ENCODE results near the gene LRCH1.

Gene LRCH1

DNA sequence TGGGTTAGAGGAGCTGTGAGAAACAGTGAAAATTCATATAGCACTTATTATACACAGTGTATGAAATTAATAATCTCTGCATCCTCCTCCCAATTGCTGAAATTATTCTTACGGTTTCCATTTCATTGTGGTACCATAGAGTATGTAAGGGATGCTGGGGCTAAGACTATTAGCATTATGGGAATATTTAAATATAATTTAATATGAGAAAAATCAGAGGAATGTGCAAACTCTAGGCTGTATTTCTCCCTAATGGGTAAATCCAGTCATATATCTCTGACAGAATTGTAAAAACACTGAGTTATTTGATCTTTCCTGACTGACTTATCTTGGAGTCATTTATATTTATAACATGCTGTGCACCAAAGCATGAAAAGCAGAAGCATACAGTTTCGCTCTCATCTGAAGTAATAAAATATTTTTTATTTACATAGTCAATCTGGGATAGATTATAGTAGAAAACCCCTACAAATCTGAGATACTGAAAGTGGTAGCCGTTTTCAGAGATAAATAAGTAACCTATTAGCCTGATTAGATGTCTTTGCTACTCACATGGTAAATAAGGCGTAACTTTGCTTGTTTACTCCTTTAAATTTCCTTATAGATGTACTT, 34.9 kb downstream of the LRCH1 start:
- TF ChIP-seq, protein P1, sequence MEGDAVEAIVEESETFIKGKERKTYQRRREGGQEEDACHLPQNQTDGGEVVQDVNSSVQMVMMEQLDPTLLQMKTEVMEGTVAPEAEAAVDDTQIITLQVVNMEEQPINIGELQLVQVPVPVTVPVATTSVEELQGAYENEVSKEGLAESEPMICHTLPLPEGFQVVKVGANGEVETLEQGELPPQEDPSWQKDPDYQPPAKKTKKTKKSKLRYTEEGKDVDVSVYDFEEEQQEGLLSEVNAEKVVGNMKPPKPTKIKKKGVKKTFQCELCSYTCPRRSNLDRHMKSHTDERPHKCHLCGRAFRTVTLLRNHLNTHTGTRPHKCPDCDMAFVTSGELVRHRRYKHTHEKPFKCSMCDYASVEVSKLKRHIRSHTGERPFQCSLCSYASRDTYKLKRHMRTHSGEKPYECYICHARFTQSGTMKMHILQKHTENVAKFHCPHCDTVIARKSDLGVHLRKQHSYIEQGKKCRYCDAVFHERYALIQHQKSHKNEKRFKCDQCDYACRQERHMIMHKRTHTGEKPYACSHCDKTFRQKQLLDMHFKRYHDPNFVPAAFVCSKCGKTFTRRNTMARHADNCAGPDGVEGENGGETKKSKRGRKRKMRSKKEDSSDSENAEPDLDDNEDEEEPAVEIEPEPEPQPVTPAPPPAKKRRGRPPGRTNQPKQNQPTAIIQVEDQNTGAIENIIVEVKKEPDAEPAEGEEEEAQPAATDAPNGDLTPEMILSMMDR (IDR thresholded peaks at IDR 0.05; ENCODE audit: low read depth, low read length, missing control alignments), result no peak
- H3K36me3 ChIP-seq (replicated peaks), result no peaks in the 10 kb centered on the region
- in situ Hi-C loops (cut with HindIII; ENCODE audit: low pct_ligation_motif_present, low sequenced_read_pairs), result no loop called here
- H3K27ac ChIP-seq, result no peak overlapping the region
- no peak for DNase-seq
- no peaks in the 10 kb centered on the region for H3K27me3 ChIP-seq (replicated peaks)
- no peak overlapping the region for H3K4me3 ChIP-seq (ENCODE audit: low read depth, low read length)

DNA sequence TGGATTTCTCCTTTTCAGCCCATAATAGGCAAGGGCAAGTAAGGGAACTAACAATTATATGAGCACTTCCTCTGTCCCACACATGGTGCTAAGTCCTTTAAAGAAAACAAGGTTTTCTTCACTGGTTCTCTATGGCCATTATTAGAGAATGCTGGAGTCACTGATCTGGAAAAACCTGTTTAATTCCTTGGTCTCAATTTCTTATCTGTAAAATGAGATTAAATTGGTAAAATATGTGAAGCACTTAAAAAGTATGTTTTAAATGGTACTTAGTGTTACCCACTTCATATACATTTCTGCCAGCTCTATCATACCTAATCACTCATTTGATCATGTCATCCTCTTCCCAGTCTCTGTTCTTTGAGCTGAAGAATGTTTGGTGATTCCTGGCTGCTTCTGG, 39.4 kb downstream of the LRCH1 start:
- H3K27ac ChIP-seq, result no peak overlapping the region
- H3K4me3 ChIP-seq (ENCODE audit: low read depth, low read length), result no peak overlapping the region
- no peaks in the 10 kb centered on the region for H3K36me3 ChIP-seq (replicated peaks)
- no peak for DNase-seq
- in situ Hi-C loops (cut with HindIII; ENCODE audit: low pct_ligation_motif_present, low sequenced_read_pairs), result no loop called here
- H3K27me3 ChIP-seq (replicated peaks), result no peaks in the 10 kb centered on the region
- TF ChIP-seq, protein P1 (IDR thresholded peaks at IDR 0.05; ENCODE audit: low read depth, low read length, missing control alignments), result no peak

DNA sequence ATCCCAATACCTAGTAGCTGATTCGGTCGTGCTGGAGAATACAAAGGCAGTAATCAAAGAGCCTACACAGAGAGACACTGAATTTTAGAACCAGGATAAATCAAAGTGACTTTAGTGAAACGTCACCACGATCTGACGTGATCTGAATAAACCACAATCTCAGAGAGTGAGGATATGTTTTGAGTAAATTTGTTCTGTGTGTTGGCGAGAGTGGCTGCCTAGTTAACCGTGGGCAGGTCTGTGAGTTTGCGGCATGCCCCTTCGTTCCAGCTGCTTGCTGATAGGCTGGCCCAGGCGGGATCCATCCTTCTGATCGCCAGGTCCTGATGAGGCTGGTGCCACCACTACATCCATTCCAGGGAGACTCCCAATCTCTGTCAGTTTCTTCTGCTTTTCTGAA, 40.4 kb downstream of the LRCH1 start:
- DNase-seq, result no peak
- H3K27ac ChIP-seq, result no peak overlapping the region
- in situ Hi-C loops (cut with HindIII; ENCODE audit: low pct_ligation_motif_present, low sequenced_read_pairs), result no loop called here

DNA sequence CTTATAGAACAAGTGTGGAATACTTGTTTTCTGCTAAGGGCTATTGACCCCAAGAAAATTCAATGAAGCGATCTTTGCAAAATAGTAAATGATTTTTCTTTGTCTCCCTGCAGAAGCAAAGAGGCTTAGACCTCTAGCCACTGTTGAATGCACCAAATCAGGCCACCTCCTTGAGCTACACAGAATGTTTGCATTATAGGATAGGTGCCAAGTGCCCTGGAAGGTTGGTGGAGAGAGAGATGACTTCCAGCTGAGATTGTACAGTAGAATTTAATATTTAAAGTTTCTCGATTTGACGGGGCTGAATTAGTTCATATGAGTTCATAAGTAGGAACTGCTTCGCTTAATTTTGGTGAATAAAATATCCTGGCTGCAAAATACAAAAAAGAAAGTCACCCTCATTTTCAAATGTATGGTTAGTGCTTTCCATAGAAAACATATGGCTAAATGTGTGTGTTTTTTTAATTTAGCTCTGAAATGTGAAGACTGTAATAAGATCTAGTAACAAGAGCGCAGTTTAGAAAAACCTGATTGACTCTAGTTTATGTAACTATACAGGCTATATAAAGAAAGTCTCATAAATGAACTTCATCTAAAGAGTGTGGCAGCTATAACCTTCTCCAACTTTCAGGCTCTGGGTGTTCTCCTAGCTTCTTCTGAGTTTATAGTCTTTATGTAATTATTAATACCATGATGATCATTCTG, 41.6 kb downstream of the LRCH1 start:
- no peaks in the 10 kb centered on the region for H3K36me3 ChIP-seq (replicated peaks)
- in situ Hi-C loops (cut with HindIII; ENCODE audit: low pct_ligation_motif_present, low sequenced_read_pairs), result no loop called here
- H3K27ac ChIP-seq, result no peak overlapping the region
- TF ChIP-seq, protein P1 (IDR thresholded peaks at IDR 0.05; ENCODE audit: low read depth, low read length, missing control alignments), result no peak
- H3K27me3 ChIP-seq (replicated peaks), result no peaks in the 10 kb centered on the region
- DNase-seq, result no peak
- H3K4me3 ChIP-seq (ENCODE audit: low read depth, low read length), result no peak overlapping the region

More for the DNA sequence above, 40.4 kb downstream of the LRCH1 start:
- no peaks in the 10 kb centered on the region for H3K36me3 ChIP-seq (replicated peaks)
- H3K4me3 ChIP-seq (ENCODE audit: low read depth, low read length), result no peak overlapping the region
- H3K27me3 ChIP-seq (replicated peaks), result no peaks in the 10 kb centered on the region
- TF ChIP-seq, protein P1 (IDR thresholded peaks at IDR 0.05; ENCODE audit: low read depth, low read length, missing control alignments), result no peak

DNA sequence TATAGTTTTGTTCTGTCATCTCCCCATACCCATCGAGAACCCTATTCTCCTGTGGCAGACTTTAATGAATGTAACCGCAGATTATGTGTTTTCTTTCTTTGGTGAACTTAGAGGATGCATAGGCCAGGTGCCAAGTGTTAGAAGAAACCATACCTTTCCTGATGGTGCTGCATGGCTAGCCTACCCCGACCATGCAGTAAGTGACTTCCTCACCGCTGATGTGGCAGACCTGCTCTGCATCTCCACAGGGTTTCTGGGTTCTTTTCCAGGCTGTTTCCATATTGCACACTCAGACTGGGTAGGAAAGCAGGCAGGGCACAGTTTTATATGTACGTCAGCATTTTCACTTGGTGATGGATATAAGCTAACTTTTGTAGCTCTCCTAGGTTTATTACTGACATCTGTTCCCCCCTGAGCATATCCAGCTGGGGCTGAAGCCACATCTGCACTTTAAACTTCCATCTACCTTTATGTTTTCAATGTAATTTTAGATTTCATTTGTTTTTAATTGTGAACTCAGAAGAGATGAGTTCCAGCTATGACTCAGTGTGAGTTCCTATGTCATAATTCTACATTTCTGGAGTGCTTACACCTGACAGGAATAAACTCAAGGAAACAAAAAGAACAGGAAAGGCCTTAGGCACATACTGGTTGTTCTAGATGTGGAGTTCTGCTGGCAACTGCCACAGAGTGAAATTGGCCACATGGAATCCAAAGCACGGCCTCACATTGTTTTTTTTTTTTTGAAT, 42.3 kb downstream of the LRCH1 start:
- Histone ChIP-seq H3K27me3 (replicated peaks) (no peaks in the 10 kb centered on the region), H3K27ac (no peak overlapping the region), H3K36me3 (replicated peaks) (no peaks in the 10 kb centered on the region), H3K4me3 (ENCODE audit: low read depth, low read length) (no peak overlapping the region)
- in situ Hi-C loops (cut with HindIII; ENCODE audit: low pct_ligation_motif_present, low sequenced_read_pairs), result no loop called here
- DNase-seq, result no peak
- TF ChIP-seq, protein P1 (IDR thresholded peaks at IDR 0.05; ENCODE audit: low read depth, low read length, missing control alignments), result no peak

Data from brain microvascular endothelial cell (primary cell).